Subcutaneous adipose tissue (tissue), 4 donors: Measurements from ENCODE around the gene FMO2. TPM values are rescaled to one million over a fixed set of nuclear protein-coding genes. Genes with fewer than 3 reads are reported as not detected.

ENCODE experiments used
- total RNA-seq, 4 donors: library from RNA; depleted of rRNA; stranded (reverse); fragments of >200 nt; gene quantifications; one replicate each; pipeline ENCODE4 v1.1.0, GENCODE V29; 2016
- TF ChIP-seq, protein P1 (sequence below): fragments of 450-650 bp; IDR thresholded peaks from one replicate; pipeline ENCODE4 v1.5.1; 2016; ENCODE audit warnings: low read depth, mild to moderate bottlenecking, control low read depth, antibody characterized with exemption, moderate library complexity

FMO2 gene
- total RNA-seq, 4 donors from 2014 or later, result 58.5 to 158 (median 88.3) TPM

DNA sequence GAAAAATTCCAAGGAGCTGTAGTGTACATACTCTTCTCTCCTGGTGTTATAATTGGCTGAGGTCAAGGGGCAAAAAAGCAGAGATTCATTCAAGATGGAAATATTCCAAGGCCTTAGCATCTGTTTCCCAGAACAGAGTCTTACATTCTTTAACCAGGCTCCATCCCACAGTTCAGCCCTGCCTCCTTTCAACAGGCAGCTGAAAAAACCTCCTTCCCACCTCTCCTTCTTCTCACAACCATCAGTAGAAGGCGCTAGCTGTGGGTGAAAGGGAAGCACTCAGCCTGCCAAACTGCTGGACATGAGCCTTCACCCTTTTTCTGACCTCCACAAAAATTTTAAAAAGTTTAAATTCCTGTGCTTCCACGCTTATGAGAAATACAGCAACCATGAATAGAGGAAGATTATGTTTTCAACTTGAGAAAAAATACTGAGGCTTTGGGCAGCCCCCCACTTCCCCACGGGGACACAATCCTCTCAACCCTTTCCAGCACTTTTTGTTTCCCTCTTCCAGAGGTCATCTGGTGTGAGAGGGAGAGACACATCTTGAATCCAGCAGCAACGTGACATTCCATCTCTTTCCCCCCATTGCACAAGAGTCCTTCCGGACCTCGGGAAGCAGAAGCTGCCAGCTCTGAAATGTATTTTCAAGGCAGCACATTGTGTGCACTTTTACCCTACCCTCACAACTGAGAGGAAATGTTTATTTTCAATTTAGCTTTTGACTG is 43.2 kb upstream of the FMO2 start:
- TF ChIP-seq, protein P1, sequence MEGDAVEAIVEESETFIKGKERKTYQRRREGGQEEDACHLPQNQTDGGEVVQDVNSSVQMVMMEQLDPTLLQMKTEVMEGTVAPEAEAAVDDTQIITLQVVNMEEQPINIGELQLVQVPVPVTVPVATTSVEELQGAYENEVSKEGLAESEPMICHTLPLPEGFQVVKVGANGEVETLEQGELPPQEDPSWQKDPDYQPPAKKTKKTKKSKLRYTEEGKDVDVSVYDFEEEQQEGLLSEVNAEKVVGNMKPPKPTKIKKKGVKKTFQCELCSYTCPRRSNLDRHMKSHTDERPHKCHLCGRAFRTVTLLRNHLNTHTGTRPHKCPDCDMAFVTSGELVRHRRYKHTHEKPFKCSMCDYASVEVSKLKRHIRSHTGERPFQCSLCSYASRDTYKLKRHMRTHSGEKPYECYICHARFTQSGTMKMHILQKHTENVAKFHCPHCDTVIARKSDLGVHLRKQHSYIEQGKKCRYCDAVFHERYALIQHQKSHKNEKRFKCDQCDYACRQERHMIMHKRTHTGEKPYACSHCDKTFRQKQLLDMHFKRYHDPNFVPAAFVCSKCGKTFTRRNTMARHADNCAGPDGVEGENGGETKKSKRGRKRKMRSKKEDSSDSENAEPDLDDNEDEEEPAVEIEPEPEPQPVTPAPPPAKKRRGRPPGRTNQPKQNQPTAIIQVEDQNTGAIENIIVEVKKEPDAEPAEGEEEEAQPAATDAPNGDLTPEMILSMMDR, result no peak

DNA sequence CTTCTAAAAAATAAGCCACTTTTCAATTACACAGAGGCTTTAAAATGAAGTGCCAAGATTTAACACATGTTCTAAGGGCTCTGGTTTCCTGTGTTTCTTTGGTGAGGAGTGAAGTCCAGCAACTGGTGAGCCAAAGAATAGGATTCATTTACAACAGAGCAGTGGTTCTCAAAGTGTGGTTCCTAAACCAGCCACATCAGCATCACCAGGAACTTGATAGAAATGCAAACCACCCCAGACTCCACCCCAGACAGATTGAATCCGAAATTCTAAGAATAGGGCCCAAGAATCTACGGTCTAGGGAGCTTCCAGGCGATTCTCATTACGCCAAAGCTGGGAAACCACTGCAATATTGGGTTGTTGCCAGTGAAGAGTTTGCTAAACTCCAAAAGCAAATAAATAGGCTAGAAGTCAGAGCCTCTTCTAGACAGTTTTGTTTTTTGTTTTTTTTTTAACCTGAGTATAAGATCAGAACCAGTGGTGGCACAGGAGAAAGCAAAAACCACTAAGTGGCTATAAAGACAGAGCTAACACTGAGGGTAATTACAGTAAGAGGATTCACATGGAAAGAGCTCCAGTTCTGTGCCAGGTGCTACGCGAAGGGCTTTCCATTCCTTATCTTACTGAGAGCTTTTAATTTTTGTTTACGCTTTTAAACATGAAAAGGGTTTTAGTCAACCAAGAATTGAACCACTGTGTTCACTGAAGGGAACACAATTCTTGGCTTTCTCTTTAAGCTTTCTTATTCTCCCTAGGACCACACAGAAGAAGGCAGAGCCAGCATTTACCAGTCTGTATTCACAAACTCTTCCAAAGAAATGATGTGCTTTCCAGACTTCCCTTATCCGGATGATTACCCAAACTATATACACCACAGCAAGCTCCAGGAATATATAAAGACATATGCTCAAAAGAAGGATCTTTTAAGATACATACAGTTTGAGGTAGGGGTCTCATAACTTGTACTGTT is 42.4 kb upstream of the FMO2 start:
- TF ChIP-seq, protein P1, result no peak

DNA sequence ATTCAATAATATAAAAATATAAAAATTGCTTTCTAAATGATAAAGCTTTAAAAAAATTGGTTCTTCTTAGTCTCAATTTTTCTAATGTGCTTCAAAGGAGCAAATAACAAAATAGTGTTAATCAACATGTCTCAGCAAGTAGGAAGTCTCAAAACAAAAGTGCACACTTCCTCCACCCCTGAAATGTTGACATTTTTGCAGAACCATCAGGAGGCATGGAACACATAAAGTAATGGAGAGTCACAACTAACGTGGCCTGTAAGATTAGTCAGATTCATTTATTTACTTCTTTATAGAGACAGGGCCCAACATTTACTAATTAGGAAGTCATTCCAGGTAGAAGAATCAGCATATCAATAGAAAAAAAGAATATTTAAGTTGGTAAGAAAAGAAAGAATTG is 34.9 kb upstream of the FMO2 start:
- TF ChIP-seq, protein P1, result no peak

DNA sequence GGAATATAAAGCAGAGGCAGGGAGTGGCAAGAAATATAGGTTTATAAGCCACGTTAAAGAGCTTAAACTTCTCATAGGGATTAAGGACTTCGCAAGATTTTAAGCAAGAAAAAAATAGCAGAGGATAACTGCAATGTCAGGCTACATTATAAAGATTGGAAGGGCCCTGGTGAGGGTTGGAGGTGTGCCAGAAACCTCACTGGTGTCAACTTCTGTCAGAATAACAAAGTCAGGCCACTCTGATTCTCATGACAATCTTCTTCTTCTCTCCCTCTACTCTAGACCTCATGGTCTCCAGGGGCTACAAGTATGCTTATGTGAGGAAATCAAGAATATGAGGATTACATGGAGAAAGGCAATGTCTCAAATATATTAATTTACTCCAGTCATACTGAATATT is 32.6 kb upstream of the FMO2 start:
- TF ChIP-seq, protein P1, result no peak

DNA sequence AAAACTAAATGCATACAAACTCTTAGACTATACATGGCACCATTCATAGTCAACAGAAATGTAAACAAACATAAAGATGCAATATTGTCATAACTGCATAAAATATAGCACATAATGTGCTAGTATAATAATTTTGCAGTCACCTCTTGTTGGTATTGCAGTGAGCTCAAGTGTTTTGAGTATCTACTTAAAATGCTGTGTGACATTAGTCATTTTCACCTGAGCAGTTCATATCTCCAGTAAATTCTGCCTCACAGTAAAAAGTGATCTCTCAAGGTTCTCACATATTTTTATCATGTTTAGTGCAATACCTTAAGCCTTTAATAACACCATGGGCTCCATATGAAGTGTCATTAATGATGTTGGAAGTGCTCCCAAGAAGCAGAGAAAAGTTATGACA is 29.6 kb upstream of the FMO2 start:
- TF ChIP-seq, protein P1, result no peak

DNA sequence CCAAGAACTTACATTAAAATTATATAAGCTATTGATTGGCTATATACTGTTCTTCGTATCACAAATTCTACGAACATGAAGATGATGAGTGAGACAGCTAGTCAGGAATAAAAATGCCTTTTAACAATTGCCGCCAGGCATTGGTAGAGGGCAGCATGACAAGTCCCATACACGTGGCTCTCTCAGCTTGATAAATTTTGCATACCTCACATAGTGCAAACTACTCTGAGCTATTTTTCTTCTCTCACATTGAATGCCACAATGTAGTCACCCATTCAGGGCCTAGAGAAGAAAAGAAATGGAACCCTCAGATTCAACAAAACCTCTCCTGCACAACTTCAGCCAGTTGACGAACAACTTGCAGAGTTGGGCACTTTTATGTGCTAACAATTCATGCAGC is 27.0 kb upstream of the FMO2 start:
- TF ChIP-seq, protein P1, result no peak

DNA sequence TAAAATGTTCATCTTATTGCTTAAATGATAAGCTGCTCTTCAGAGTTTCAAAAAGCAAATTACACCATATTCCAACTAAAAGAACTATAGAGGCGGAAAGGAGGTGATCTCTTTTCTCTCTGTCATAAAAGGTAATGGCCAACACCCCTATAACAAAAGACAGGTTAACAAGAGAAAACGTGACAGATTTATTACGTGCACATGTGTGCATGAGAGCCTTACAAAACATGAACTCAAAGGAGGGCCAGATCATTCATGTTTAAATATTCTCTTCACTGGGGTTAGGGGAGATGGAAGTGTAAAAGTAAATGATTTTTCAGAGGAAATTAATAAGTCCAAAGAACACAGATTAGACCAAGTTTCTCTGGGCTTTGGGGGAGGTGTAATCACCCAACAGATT is 26.5 kb upstream of the FMO2 start:
- TF ChIP-seq, protein P1, result no peak
